Inferior parietal cortex (tissue), 1 donor: ENCODE data around the gene LGR6.
"Not testable (repeated sequence)": the region's sequence is repeated elsewhere in the genome, so short reads cannot be mapped to it uniquely, and the experiment has no call there.

Experiments used
- DNase-seq: peaks from one replicate; pipeline ENCODE4 v3.0.0-alpha.2; 2016; ENCODE audit errors: extremely low spot score

The LGR6 gene

DNA sequence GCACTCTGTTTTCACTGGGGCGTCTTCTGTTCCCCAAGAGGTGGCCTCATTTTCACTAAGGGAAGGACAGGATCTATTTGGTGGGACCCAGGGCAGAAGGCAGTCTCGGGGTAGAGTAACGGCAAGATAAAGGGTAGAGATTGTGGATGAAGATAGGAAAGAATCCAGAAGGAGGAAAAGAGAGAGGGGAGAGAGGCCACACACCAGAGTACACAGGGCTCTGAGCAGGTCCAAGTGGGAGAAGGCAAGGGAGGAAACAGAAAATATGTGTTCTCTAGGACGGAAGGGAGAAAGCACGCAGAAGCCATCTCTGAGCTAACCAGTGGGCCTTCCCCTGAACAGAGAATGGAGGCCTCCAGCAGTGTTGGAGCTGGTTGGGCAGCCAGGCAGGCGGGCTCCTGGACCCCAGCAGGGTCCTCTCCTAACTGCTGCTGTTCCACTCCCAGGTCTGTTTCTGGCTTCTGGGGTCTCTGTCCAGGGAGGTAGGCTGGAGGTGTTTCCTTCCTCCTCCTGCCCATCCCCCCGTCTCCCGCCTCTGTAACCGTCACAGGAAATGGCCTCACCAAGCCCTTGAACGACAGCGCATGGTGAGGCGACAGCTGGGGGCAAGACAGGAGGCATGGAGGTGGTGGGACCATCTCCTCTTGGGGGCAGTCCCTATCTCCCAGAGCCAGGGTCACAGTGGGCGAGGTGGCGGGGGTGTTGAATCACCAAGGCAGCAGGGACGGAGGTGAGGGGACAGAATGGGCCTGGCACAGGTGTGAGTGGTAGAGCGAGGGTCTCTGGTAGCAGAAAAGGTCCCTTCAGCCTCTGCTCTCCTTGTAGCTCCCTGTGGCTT, 33.8 kb upstream of the LGR6 start:
- no peak for DNase-seq

- DNase-seq = no peak
These were observed 33.1 kb upstream of the LGR6 start, which contains the start of gene PTPN7 for GRCh38 chr1:202160377-202160940. TSS of gene PTPN7 (minus strand) at chr1:202160602. CDS start at chr1:202159402, 1,200 bp downstream.

GRCh38 chr1:202161151-202162046, 32.2 kb upstream of the LGR6 start:
- no peak for DNase-seq

- DNase-seq = no peak
These were observed 31.6 kb upstream of the LGR6 start for GRCh38 chr1:202162047-202162417.

DNA sequence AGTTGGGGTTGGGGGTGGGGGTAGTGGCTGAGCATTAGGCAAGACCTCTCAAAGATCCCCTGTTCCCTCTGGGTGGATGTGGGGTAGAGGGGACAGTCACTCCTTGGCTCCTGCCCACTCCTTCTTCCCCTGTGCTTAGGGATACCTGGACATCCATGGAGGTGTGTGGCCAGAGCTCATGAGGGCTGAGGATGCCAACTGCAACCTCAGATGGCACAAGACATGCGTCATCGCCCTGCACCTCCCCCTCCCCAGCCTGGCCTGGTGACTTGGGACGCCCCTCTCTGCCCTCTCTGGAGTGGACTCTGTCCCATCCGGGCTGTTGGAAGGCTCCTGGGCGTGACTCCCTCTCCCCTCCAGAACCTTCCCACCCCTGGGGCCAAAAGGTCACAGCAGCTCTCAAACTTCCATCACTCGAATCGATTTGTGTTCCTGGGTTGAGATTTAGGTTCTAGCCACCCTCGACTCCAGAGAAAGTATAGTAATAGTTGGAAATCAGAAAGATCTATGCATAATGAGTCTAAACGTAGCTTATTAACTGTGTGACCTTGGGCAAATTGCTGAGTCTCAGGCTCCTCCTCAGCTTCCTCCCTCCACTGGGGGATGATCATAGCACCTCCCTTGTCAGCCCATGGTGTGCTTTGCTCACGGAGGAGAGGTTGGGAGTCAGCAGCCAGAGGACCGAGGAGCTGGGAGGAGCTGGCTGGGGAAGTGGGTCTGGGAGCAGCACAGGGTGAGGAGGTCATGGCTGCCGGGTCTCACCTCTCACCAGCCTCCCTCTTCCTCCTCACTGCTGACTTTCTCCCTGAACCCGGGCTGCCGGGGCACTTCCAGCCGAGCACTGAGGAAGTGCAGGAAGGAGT, 30.9 kb upstream of the LGR6 start:
- DNase-seq = no peak

DNA sequence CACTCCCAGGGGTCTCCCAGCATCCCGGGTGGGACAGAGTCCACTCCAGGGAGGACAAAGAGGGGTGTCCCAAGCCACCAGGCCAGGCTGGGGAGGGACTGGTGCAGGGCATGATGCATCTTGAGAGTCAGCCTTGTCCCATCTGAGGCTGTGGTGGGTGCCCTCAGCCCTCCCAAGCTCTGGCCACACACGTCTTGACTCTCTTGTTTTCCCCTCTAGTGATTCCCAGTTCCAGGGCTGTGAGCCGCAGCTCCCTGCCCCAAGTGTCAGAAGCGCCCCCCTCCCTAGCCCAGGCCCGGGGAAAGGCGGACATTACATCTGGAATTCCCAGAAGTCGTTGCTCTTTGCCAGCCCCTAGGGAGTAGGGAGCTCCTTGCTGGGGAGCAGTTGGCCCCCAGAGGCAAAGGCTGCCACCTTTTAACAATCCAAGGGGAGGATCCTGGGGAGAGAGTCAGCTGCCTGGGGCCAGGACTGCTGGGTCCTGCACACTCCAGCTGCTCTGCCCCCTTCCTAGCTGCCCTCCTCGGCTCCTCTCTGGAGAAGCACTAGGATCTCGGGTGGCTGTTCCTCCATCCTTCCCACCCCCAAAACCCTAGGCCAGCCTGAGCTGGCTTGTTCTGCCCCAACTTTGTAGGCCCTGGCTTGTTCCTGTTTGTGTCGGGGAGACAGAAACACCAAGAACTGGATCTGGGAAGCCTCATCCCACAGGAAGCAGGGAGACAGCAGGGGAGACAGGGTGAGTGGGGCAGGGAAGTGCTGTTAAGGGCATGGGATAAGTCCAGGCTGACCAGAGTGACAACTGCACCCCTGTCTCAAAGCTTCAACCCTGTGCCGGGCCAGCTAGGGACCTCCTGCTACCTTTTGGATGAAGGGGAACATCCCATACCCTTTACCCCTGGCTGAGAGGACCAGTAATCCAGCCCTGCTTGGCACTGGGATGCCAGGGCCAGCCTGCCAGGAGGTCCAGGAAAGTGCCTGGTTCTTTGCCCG, 30.0 kb upstream of the LGR6 start:
- DNase-seq = no peak

DNA sequence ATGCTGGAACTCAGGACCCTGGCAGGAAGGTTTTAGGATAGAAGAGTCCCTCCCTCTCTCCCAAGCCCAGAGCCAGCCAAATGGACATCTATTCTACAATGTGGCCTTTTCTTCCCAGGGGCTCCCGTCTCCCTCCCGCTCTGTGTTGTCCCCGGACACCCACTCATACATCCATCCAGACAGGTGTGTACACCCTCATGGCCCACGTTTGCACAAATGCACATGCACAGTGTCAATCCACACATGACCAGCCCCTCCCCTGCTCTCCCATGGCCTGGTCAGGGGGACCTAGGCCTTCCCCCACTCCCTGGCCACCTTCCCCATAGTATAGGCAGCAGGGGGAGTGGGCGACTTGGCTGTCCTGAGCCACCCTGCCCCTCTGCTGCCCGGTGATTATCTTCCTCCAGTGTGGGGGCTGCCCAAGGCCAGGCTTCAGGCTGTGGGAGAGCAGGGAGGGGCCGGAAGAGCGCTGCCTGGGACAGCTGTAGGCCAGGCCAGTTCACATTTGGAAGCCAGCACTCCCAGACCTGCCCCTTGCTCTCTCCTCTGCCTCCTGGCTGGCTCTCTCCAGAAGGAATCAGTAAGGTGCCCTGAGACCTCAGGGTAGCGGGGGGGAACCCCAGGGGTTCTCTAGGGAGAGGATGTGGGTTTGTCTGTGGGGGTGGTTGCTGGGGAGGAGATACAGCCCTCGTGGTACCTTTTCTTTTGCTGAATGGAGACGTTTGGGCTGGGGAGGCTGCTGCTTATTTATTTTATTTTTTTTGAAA, 29.1 kb upstream of the LGR6 start:
- no peak for DNase-seq

DNA sequence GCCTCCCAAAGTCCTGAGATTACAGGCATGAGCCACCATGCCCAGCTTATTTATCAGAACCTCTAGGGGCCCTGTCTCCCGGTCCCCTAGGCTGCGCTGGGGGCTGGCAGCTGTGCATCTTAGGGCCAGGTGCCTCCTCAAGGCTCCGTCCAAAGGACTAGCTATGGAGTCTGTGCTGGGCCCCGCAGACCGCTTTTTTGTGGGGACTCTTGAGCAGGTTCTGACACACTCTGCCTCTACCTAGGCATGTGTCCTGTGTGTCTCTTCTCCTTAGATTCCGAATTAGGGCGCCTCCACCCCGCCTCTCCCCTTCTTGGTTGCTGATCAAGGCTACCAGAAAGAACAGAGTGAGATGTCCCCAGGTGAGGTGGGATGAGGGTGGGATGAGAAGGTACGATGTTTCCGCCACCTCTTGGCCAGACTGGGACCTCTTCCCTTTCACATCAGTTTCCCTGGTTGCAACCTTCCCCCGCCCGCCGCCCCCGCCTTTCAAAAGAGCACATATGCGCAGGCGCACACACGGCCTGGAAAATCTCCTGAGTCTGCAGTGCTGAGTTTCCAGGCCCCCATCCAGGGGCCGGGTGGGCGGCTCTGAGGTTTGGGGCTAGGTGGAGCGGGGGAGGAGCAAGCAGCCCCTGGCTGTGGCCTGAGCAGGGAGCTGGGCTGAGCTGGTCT, 28.2 kb upstream of the LGR6 start:
- no peak for DNase-seq

- no peak for DNase-seq
These were observed 27.4 kb upstream of the LGR6 start for GRCh38 chr1:202165942-202166843.

DNA sequence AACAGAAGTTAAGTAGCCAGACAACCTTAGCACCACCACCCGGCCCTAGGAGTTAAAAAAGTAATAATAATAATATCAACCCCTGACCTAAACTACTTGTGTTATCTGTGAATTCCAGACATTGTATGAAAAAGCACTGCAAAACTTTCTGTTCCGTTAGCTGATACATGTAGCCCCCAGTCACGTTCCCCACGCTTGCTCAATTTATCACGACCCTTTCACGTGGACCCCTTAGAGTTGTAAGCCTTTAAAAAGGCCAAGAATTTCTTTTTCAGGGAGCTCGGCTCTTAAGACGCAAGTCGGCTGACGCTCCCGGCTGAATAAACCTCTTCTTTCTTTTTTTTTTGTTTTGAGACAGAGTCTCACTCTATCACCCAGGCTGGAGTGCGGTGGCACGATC, 26.5 kb upstream of the LGR6 start:
- DNase-seq = not testable (repeated sequence)

- no peak for DNase-seq
These were observed 25.7 kb upstream of the LGR6 start for GRCh38 chr1:202167708-202168415.

- DNase-seq = no peak
These were observed 24.7 kb upstream of the LGR6 start for GRCh38 chr1:202168861-202169260.

DNA sequence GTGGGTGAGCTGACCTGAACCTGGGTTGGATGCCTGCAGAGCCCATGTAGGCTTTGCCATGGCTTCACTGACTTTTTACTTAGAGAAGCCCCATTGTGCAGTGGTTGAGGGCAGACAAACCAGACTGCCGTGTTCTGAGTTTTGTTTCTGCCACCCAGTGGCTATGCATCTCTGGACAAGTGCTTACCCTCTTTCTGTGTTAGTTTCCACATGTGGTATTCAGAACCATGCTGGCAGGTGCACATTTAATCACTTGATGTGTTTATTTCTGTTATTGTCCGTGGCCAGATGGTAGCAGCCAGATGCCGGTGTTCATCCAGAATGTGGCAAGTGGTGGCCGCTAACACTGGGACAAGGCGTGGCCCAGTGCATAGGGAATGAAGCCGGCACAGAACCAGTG, 22.9 kb upstream of the LGR6 start:
- no peak for DNase-seq

DNA sequence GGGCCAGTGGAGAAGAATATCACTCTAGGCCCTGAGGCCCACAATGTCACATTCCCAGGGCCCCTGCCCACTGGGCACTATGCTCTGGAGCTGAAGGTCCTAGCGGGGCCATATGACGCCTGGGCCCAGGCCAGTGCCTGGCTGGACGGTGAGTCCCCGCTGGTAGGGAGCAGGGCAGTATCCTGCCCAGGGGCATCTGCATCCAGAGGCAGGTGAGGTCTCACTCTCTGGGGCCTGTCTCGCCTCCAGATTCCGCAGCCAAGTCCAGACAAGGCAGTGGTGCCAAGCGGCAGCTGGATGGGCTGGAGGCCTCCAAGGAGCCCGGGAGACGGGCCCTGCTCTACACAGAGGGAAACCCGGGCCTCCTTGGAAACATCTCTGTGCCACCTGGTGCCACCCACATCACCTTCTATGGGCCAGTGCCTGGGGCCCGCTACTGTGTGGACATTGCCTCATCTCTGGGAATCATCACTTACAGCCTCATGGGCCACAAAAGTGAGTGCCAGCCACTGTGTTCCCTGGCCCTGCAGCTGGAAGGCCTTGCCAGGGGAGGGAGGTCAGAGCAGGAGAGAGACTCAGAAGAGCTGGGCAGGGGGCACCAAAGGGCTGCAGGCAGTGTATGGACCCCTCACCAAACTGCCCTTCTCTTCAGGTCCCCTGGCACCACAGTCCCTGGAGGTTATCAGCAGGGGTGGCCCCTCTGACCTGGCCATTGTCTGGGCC, 22.1 kb upstream of the LGR6 start:
- no peak for DNase-seq

- no peak for DNase-seq
These were observed 21.6 kb upstream of the LGR6 start for GRCh38 chr1:202172015-202172355.

- no peak for DNase-seq
These were observed 19.6 kb upstream of the LGR6 start for GRCh38 chr1:202173993-202174392.
